ENCODE results near the gene PCDHGC4. TPM values are rescaled to one million over a fixed set of nuclear protein-coding genes. Genes with fewer than 3 reads are reported as not detected.

The PCDHGC4 gene
- total RNA-seq, result not detected

DNA sequence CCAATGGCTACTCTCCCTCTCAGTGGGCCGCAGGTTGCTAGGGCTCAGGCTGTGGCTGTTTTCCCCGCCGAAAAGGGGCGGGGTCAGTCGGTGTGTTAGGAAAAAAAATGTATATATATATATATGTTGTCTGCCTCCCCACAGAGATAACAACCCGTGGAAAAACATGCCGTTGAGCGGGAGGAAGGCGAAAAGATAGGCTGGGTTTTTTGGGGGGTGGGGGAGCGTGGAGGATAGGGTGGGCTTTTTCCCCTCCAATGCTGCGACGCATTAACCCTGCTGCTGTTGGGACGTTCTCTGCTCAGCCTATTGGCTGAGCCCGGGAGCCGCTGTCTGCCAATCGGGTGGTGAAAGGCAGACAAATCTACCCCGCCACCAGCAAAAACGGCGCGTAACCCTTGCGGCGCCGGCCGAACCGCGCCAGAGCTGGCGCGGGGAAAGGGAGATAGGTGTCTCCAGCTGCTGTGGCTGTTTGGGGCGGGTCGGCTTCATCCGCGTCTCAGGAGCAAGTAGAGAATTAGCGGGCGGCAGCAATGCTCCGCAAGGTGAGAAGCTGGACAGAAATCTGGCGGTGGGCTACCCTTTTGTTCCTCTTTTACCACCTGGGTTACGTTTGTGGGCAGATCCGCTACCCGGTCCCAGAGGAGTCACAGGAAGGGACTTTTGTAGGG is at the start of gene PCDHGC4:
Gene PCDHGC4, plus strand, starts transcription at position 390 of the 671 bp plus-strand sequence. Its CDS starts 144 bp downstream, at position 534.
- Mint-ChIP-seq H3K4me1 (no peaks in the 10 kb centered on the region), H3K27me3 (peaks cover 76% of the 10 kb centered on the region), H3K36me3 (no peaks in the 10 kb centered on the region), H3K9me3 (ENCODE audit: low read depth) (no peaks in the 10 kb centered on the region), H3K4me3 (no peak within 1 kb of the TSS), H3K27ac (no peak within 1 kb of the TSS)
- CTCF ChIA-PET, result interaction anchor here (0.6 to 1.1 kb wide), 3 partner anchors 27 to 240 kb away, joined by 3 read pairs; partner anchors contain the start of gene PCDHGA12
- ATAC-seq (no peak), DNase-seq (no peak)

DNA sequence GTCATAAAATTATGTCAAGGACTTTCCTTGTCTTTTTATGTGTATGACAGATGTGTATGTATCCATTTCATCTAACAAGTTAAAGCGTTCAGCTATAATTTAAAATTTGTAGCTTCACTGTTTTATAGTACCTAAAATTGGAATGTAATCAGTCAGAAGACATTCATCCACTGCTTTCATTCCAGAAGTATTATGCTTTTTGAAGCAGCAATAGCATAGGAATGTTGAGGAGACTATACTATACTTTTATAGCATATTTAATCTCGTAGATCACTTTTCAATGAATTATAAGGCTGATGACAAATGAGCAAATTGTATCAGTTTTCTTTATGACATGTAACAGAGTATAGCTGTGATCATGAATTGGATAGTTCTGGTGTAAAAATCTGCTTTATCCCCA is 47.6 kb upstream of the PCDHGC4 start:
- Mint-ChIP-seq H3K27ac (no peak overlapping the region), H3K4me1 (no peaks in the 10 kb centered on the region), H3K36me3 (peaks cover 3% of the 10 kb centered on the region), H3K4me3 (no peak overlapping the region), H3K9me3 (ENCODE audit: low read depth) (peaks cover 3% of the 10 kb centered on the region), H3K27me3 (peaks cover 18% of the 10 kb centered on the region)
- CTCF ChIA-PET, result interaction anchor here (0.7 to 1.5 kb wide), 4 partner anchors 20 to 127 kb away, joined by 3 to 4 read pairs (median 3); partner anchors contain the start of gene PCDHGB7
- ATAC-seq (no peak), DNase-seq (no peak)

DNA sequence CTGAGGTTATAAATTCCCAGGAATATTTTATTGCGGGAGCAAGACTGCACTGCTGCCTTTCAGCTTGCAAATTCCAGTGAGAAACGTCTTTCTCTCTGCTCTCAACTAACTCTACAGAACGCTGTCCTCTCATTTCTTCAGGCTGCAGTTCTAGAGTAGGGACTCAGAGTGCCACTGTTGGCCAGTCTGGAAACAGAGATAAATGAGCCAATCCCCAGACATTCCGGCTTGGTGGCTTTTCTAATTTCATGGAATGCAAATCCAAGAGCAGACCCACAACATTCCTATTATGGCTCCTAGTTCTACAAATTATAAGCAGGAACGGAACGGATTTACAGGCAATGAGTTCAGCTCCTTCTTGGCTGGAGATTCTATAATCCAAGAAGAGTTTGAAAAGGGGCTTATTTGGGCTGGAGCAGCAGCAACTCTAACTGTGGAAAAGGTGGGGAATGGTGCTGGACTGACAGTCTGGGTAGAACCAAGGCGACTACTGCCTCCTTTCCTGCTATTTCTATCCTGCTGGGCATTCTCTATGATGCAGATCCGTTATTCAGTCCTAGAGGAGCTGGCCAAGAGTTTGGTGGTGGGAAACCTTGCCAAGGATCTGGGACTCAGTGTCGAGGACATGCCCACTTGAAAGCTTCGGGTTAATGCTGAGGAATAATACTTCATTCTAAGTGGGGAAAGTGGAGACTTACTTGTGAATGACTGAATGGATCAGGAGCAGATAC is 45.3 kb upstream of the PCDHGC4 start:
- CTCF ChIA-PET, result no interaction called here
- Mint-ChIP-seq H3K4me3 (no peak overlapping the region), H3K9me3 (ENCODE audit: low read depth) (no peaks in the 10 kb centered on the region), H3K27me3 (peaks cover 6% of the 10 kb centered on the region), H3K27ac (no peak overlapping the region), H3K36me3 (no peaks in the 10 kb centered on the region), H3K4me1 (no peaks in the 10 kb centered on the region)
- ATAC-seq (no peak), DNase-seq (no peak)

DNA sequence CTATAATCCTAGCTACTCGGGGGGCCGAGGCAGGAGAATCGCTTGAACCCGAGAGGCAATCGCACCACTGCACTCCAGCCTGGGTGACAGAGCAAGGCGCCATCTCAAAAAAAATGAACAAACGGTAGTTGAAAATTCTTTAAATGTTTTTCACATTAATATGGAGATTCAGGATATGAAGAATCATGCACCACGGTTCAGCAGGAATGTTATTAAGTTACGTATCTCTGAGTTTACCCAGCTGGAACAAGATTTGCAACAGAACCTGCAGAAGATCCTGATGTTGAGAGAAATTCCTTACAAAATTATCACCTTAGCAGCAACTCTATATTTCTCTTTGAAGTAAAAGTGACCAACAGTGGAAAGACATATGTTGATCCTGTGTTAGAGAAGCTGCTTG is 44.5 kb upstream of the PCDHGC4 start:
- H3K27me3 Mint-ChIP-seq, result peaks cover 6% of the 10 kb centered on the region
- H3K4me1 Mint-ChIP-seq, result no peaks in the 10 kb centered on the region
- DNase-seq, result no peak
- ATAC-seq, result no peak
- H3K27ac Mint-ChIP-seq, result no peak overlapping the region
- H3K36me3 Mint-ChIP-seq, result no peaks in the 10 kb centered on the region
- CTCF ChIA-PET, result no interaction called here
- H3K4me3 Mint-ChIP-seq, result no peak overlapping the region
- H3K9me3 Mint-ChIP-seq (ENCODE audit: low read depth), result no peaks in the 10 kb centered on the region

DNA sequence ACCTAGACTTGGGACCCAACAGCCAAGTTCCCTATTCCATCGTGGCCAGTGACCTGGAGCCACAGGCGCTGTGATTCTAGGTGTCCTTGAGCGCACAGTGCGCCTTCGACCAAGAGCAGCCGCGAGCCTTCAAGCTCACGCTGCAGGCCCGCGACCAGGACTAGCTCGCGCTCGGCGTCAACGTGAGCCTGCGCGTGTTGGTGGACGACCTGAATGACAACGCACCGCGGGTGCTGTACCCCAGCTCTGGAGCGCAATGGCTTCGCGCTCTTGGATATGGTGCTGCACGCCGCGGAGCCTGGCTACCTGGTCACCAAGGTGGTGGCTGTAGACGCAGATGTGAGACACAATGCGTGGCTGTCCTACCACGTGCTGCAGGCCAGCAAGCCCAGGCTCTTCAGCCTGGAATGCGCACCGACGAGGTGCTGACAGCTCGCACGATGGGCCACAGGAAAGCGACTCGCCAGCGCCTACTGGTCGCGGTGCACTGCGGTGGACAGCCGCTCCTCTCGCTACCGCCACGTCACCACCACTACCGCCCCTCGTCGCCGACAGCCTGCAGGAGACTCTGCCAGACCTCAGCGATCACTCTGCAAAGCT is 43.2 kb upstream of the PCDHGC4 start:
- H3K27me3 Mint-ChIP-seq, result peaks cover 5% of the 10 kb centered on the region
- CTCF ChIA-PET, result no interaction called here
- no peak overlapping the region for H3K4me3 Mint-ChIP-seq
- no peak overlapping the region for H3K27ac Mint-ChIP-seq
- no peaks in the 10 kb centered on the region for H3K36me3 Mint-ChIP-seq
- no peak for ATAC-seq
- DNase-seq, result no peak
- H3K9me3 Mint-ChIP-seq (ENCODE audit: low read depth), result no peaks in the 10 kb centered on the region
- no peaks in the 10 kb centered on the region for H3K4me1 Mint-ChIP-seq

DNA sequence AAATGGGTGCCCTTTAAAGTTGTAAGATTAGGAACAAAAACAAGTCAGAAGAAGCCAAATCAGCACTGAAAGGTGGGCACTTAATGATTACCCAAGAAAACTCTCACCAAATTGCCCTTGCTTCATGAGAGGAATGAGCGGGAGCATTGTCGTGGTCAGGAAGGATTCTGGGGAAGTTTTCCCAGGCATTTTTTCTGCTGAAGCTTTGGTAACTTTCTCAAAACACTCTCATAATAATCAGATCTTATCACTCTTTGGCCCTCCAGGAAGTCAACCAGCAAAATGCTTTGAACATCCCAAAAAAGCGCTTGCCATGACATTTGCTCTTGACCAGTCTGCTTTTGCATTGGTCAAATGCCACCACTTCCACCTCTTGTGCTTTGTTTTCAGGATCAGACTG is 19.5 kb upstream of the PCDHGC4 start:
- ATAC-seq (no peak), DNase-seq (no peak)
- no peak overlapping the region for H3K4me3 Mint-ChIP-seq
- CTCF ChIA-PET, result interaction anchor here (1.2 kb wide), 1 partner anchor 24 kb away, joined by 4 read pairs; the partner anchor contains the start of gene PCDHGC5
- H3K9me3 Mint-ChIP-seq (ENCODE audit: low read depth), result no peaks in the 10 kb centered on the region
- H3K4me1 Mint-ChIP-seq, result no peaks in the 10 kb centered on the region
- H3K36me3 Mint-ChIP-seq, result no peaks in the 10 kb centered on the region
- H3K27me3 Mint-ChIP-seq, result peaks cover 3% of the 10 kb centered on the region
- no peak overlapping the region for H3K27ac Mint-ChIP-seq

DNA sequence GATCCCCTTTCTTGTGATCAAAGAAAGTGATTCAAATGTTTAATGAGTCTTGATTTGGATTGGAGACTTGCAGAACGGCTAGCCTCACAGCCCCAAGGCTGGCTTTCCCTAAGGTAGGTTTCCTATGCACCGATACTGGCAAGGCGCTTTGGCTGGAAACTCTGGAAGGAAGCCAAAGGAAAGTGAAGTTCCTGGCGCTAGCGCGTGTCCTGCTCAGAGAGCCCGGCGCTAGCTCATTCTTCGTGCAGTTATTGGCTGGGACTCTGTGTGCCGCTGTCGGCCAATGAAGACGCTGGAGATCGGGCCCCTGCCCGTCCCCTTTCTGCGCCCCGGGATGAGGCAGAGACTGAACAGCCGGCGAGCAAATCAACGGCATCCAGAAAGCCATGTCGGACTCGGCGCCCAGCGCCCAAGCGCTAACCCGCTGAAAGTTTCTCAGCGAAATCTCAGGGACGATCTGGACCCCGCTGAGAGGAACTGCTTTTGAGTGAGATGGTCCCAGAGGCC is 9.2 kb upstream of the PCDHGC4 start, which contains the start of gene PCDHGC3:
Gene PCDHGC3, plus strand, starts transcription at position 342 of the 507 bp plus-strand sequence. Its CDS starts 151 bp downstream, at position 493.
- peak; percentile 43 for DNase-seq
- CTCF ChIA-PET, result interaction anchor here (1.5 to 1.8 kb wide), 2 partner anchors 17 to 37 kb away, joined by 3 to 5 read pairs; no protein-coding TSS in a partner anchor
- Mint-ChIP-seq H3K27me3 (peaks cover 70% of the 10 kb centered on the region), H3K36me3 (no peaks in the 10 kb centered on the region), H3K27ac (peak within 1 kb of the TSS; percentile 15), H3K4me3 (peak within 1 kb of the TSS; percentile 55), H3K9me3 (ENCODE audit: low read depth) (no peaks in the 10 kb centered on the region), H3K4me1 (peaks cover 26% of the 10 kb centered on the region)
- ATAC-seq, result peak; percentile 51

DNA sequence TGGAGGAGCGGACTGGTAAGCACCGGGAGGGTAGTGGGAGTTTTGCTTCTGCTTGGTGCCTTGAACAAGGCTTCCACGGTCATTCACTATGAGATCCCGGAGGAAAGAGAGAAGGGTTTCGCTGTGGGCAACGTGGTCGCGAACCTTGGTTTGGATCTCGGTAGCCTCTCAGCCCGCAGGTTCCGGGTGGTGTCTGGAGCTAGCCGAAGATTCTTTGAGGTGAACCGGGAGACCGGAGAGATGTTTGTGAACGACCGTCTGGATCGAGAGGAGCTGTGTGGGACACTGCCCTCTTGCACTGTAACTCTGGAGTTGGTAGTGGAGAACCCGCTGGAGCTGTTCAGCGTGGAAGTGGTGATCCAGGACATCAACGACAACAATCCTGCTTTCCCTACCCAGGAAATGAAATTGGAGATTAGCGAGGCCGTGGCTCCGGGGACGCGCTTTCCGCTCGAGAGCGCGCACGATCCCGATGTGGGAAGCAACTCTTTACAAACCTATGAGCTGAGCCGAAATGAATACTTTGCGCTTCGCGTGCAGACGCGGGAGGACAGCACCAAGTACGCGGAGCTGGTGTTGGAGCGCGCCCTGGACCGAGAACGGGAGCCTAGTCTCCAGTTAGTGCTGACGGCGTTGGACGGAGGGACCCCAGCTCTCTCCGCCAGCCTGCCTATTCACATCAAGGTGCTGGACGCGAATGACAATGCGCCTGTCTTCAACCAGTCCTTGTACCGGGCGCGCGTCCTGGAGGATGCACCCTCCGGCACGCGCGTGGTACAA is 8.5 kb upstream of the PCDHGC4 start:
- DNase-seq (no peak), ATAC-seq (no peak)
- Mint-ChIP-seq H3K4me1 (peaks cover 26% of the 10 kb centered on the region), H3K9me3 (ENCODE audit: low read depth) (no peaks in the 10 kb centered on the region), H3K4me3 (peak overlapping the region; percentile 55), H3K27ac (no peak overlapping the region), H3K27me3 (peaks cover 76% of the 10 kb centered on the region), H3K36me3 (no peaks in the 10 kb centered on the region)
- CTCF ChIA-PET, result interaction anchor here (1.5 to 1.8 kb wide), 2 partner anchors 17 to 36 kb away, joined by 3 to 5 read pairs; no protein-coding TSS in a partner anchor

DNA sequence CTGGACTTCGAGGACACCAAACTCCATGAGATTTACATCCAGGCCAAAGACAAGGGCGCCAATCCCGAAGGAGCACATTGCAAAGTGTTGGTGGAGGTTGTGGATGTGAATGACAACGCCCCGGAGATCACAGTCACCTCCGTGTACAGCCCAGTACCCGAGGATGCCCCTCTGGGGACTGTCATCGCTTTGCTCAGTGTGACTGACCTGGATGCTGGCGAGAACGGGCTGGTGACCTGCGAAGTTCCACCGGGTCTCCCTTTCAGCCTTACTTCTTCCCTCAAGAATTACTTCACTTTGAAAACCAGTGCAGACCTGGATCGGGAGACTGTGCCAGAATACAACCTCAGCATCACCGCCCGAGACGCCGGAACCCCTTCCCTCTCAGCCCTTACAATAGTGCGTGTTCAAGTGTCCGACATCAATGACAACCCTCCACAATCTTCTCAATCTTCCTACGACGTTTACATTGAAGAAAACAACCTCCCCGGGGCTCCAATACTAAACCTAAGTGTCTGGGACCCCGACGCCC is 7.7 kb upstream of the PCDHGC4 start:
- Mint-ChIP-seq H3K4me1 (peaks cover 26% of the 10 kb centered on the region), H3K36me3 (no peaks in the 10 kb centered on the region), H3K4me3 (peak overlapping the region; percentile 36), H3K27me3 (peaks cover 76% of the 10 kb centered on the region), H3K9me3 (ENCODE audit: low read depth) (no peaks in the 10 kb centered on the region), H3K27ac (peak overlapping the region; percentile 28)
- no peak for DNase-seq
- ATAC-seq, result no peak
- CTCF ChIA-PET, result interaction anchor here (1.8 kb wide), 1 partner anchor 36 kb away, joined by 5 read pairs; no protein-coding TSS in a partner anchor

DNA sequence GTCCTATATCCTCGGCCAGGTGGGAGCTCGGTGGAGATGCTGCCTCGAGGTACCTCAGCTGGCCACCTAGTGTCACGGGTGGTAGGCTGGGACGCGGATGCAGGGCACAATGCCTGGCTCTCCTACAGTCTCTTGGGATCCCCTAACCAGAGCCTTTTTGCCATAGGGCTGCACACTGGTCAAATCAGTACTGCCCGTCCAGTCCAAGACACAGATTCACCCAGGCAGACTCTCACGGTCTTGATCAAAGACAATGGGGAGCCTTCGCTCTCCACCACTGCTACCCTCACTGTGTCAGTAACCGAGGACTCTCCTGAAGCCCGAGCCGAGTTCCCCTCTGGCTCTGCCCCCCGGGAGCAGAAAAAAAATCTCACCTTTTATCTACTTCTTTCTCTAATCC is 7.0 kb upstream of the PCDHGC4 start:
- ATAC-seq (no peak), DNase-seq (no peak)
- Mint-ChIP-seq H3K36me3 (no peaks in the 10 kb centered on the region), H3K27ac (no peak overlapping the region), H3K4me1 (peaks cover 26% of the 10 kb centered on the region), H3K4me3 (no peak overlapping the region), H3K9me3 (ENCODE audit: low read depth) (no peaks in the 10 kb centered on the region), H3K27me3 (peaks cover 83% of the 10 kb centered on the region)
- CTCF ChIA-PET, result no interaction called here

DNA sequence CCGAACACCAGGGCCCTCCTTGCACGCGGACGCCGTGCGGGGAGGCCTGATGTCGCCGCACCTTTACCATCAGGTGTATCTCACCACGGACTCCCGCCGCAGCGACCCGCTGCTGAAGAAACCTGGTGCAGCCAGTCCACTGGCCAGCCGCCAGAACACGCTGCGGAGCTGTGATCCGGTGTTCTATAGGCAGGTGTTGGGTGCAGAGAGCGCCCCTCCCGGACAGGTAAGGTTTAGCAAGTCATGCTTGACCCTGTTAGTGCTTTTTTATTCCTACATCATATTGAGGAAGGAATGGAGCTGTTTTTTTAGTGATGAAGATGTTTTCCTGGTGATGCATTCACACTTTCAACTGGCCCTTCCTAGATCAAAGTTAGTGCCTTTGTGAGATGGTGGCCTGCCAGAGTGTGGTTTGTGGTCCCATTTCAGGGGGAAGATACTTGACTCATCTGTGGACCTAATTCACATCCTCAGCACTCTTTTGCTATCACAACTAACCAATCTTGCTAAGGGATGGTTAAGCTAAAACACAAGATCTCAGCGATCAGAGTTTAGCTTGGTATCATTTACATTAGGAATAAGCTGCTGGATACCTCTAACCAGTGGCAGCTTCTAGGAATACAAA is 6.4 kb upstream of the PCDHGC4 start:
- peak; percentile 48 for DNase-seq
- H3K9me3 Mint-ChIP-seq (ENCODE audit: low read depth), result no peaks in the 10 kb centered on the region
- no peak overlapping the region for H3K4me3 Mint-ChIP-seq
- H3K36me3 Mint-ChIP-seq, result no peaks in the 10 kb centered on the region
- H3K4me1 Mint-ChIP-seq, result peaks cover 26% of the 10 kb centered on the region
- no peak for ATAC-seq
- H3K27me3 Mint-ChIP-seq, result peaks cover 85% of the 10 kb centered on the region
- H3K27ac Mint-ChIP-seq, result no peak overlapping the region
- CTCF ChIA-PET, result no interaction called here

DNA sequence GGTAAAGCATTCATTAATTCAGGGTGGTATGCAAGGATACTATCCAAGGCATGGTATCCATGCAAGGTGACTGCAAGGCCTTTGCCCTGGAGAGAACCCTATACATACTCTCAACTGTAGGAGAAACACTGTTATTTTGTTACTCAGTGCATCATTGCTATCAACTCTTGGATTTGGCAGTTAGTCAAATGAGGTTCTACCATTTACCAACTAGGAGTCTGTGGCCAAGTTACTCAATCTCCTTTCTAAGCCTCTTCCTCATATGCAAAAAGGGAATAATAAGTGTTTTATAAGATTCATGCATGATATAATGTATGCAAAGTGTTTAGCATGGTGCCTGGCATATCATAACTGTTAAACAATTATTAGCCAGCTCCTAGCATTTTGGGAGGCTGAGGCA is 5.1 kb upstream of the PCDHGC4 start:
- Mint-ChIP-seq H3K36me3 (no peaks in the 10 kb centered on the region), H3K4me3 (no peak overlapping the region), H3K27me3 (peaks cover 85% of the 10 kb centered on the region), H3K27ac (no peak overlapping the region), H3K4me1 (peaks cover 26% of the 10 kb centered on the region), H3K9me3 (ENCODE audit: low read depth) (no peaks in the 10 kb centered on the region)
- CTCF ChIA-PET, result interaction anchor here (1.6 kb wide), 1 partner anchor 15 kb away, joined by 3 read pairs; no protein-coding TSS in a partner anchor
- ATAC-seq (no peak), DNase-seq (no peak)

Measured in activated CD8-positive, alpha-beta memory T cell treated with anti-CD3 and anti-CD28 coated beads, Interleukin-2, amount 10 ng/mL, durations not matched to agents 7 days and 5 days (primary cell).